Measurements from ENCODE around the gene NFU1. TPM values are rescaled to one million over a fixed set of nuclear protein-coding genes. Genes with fewer than 3 reads are reported as not detected.
"Not testable (repeated sequence)": the region's sequence is repeated elsewhere in the genome, so short reads cannot be mapped to it uniquely, and the experiment has no call there.

The NFU1 gene
- total and polyA plus RNA-seq, 8 donors: 36.2 to 51.6 (median 45.0) TPM

- ATAC-seq (no peak), DNase-seq (no peak)
- no peaks in the 10 kb centered on the region for H3K9me3 ChIP-seq
- intact Hi-C loops (cut with DNase I): no loop called here
- H3K27me3 ChIP-seq: no peaks in the 10 kb centered on the region
- peaks cover 0 to 88% of the 10 kb centered on the region in 2 donors for H3K36me3 ChIP-seq
- no peaks in the 10 kb centered on the region for H3K4me1 ChIP-seq
- H3K4me3 ChIP-seq: no peak overlapping the region
- no peak overlapping the region for H3K27ac ChIP-seq
- no peak for TF ChIP-seq CTCF (IDR thresholded peaks at IDR 0.05)
These were observed 67.4 kb downstream of the NFU1 start for GRCh38 chr2:69369802-69370201.

GRCh38 chr2:69368588-69368987 is 68.6 kb downstream of the NFU1 start:
- TF ChIP-seq CTCF (IDR thresholded peaks at IDR 0.05): no peak
- H3K4me1 ChIP-seq: no peaks in the 10 kb centered on the region
- H3K36me3 ChIP-seq: peaks cover 0 to 100% of the 10 kb centered on the region in 2 donors
- H3K27me3 ChIP-seq: no peaks in the 10 kb centered on the region
- H3K27ac ChIP-seq: no peak overlapping the region
- H3K9me3 ChIP-seq: no peaks in the 10 kb centered on the region
- ATAC-seq (no peak), DNase-seq (no peak)
- H3K4me3 ChIP-seq: no peak overlapping the region
- intact Hi-C loops (cut with DNase I): no loop called here

GRCh38 chr2:69359371-69359770 is 77.9 kb downstream of the NFU1 start:
- no peak for TF ChIP-seq CTCF (IDR thresholded peaks at IDR 0.05)
- Histone ChIP-seq H3K36me3 (peaks cover 0 to 100% of the 10 kb centered on the region in 2 donors), H3K4me1 (no peaks in the 10 kb centered on the region), H3K9me3 (no peaks in the 10 kb centered on the region), H3K4me3 (no peak overlapping the region), H3K27me3 (no peaks in the 10 kb centered on the region), H3K27ac (no peak overlapping the region)
- intact Hi-C loops (cut with DNase I): no loop called here
- ATAC-seq: no peak
- no peak for DNase-seq

- Histone ChIP-seq H3K27me3 (no peaks in the 10 kb centered on the region), H3K4me1 (no peaks in the 10 kb centered on the region), H3K4me3 (no peak overlapping the region), H3K9me3 (no peaks in the 10 kb centered on the region), H3K27ac (no peak overlapping the region), H3K36me3 (peaks cover 0 to 100% of the 10 kb centered on the region in 2 donors)
- intact Hi-C loops (cut with DNase I): no loop called here
- TF ChIP-seq CTCF (IDR thresholded peaks at IDR 0.05): no peak
- ATAC-seq: no peak
- DNase-seq: no peak
These were observed 78.3 kb downstream of the NFU1 start for GRCh38 chr2:69358914-69359313.

GRCh38 chr2:69356471-69356870 is 80.8 kb downstream of the NFU1 start:
- ATAC-seq: no peak

GRCh38 chr2:69354976-69355375 is 82.3 kb downstream of the NFU1 start:
- DNase-seq; ATAC-seq; H3K27ac ChIP-seq; H3K4me3 ChIP-seq; H3K4me1 ChIP-seq; intact Hi-C loops (cut with DNase I); H3K9me3 ChIP-seq; H3K27me3 ChIP-seq: not testable (repeated sequence)
- H3K36me3 ChIP-seq: peaks cover 0 to 97% of the 10 kb centered on the region in 2 donors

More at GRCh38 chr2:69356471-69356870, 80.8 kb downstream of the NFU1 start:
- intact Hi-C loops (cut with DNase I): no loop called here
- peaks cover 0 to 100% of the 10 kb centered on the region in 2 donors for H3K36me3 ChIP-seq
- no peaks in the 10 kb centered on the region for H3K27me3 ChIP-seq
- TF ChIP-seq CTCF (IDR thresholded peaks at IDR 0.05): no peak
- H3K27ac ChIP-seq: no peak overlapping the region
- H3K4me1 ChIP-seq: no peaks in the 10 kb centered on the region
- no peaks in the 10 kb centered on the region for H3K9me3 ChIP-seq
- no peak for DNase-seq
- no peak overlapping the region for H3K4me3 ChIP-seq
